Left lung (tissue), 10 donors: ENCODE results near the gene NUDT6. TPM values are rescaled to one million over a fixed set of nuclear protein-coding genes. Genes with fewer than 3 reads are reported as not detected.

Experiments used
- ATAC-seq: fragments of 200-7000 bp; cut with Tn5 transposase; one replicate; pipeline ENCODE4 v1.9.1; 2020; ENCODE audit warnings: moderate library complexity
- DNase-seq, 4 donors: peaks; one replicate each; pipeline ENCODE4 v3.0.0-alpha.2; 2013 to 2020
- H3K27ac ChIP-seq, 2 donors: fragments of 200-600 bp; sonication (generic) in 1 of 2; one replicate each; pipeline versions ENCODE4 v1.5.0 to v1.8.0; 2020 to 2021
- H3K27me3 ChIP-seq, 2 donors: fragments of 200-600 bp; sonication (generic) in 1 of 2; one replicate each; pipeline versions ENCODE4 v1.5.0 to v1.8.0; 2020 to 2021
- H3K36me3 ChIP-seq, 2 donors: fragments of 200-600 bp; sonication (generic) in 1 of 2; one replicate each; pipeline versions ENCODE4 v1.5.0 to v1.8.0; 2020 to 2021
- H3K4me1 ChIP-seq, 2 donors: fragments of 200-600 bp; one replicate each; pipeline ENCODE4 v1.8.0; 2021
- H3K4me3 ChIP-seq, 2 donors: fragments of 200-600 bp; sonication (generic) in 1 of 2; one replicate each; pipeline versions ENCODE4 v1.5.0 to v1.8.0; 2020 to 2021; ENCODE audit warnings: mild to moderate bottlenecking in 1 of 2
- H3K9me3 ChIP-seq, 2 donors: fragments of 200-600 bp; sonication (generic) in 1 of 2; one replicate each; pipeline versions ENCODE4 v1.5.0 to v1.8.0; 2020 to 2021
- CTCF ChIP-seq, 2 donors: fragments of 200-600 bp; sonication (generic) in 1 of 2; IDR thresholded peaks; one replicate each; pipeline versions ENCODE4 v1.5.0 to v1.8.0; 2021; ENCODE audit warnings: antibody characterized with exemption in 2 of 2
- intact Hi-C, 2 donors: fragments of 100-400 bp; cut with DNase I; formaldehyde crosslinking; loops; one replicate each; pipeline versions ENCODE4 v1.11.2 to v1.14.2; 2022
- polyA plus RNA-seq, 6 donors: library from polyadenylated mRNA; unstranded; fragments of 120-200 nt; gene quantifications; one replicate each; pipeline ENCODE4 v1.2.1, GENCODE V29; 2013; ENCODE audit not compliant: insufficient read length in 6 of 6
- total RNA-seq, 2 donors: library from RNA; stranded (reverse); fragmentation: NEBNext Ultra II Directional; extraction: Animal tissue kit (Norgen Biotek cat#: 25700); gene quantifications; one replicate each; pipeline ENCODE4 v1.2.1, GENCODE V29; 2021
- donor health status: DM: no; HTN: yes; CAD: no.
- donor health status: DM: no; HTN: no; CAD: no.

Gene NUDT6
- total and polyA plus RNA-seq, 8 donors, result 5.1 to 19.9 (median 14.7) TPM

GRCh38 chr4:122894827-122895226 lies 27.6 kb downstream of the NUDT6 start:
- Histone ChIP-seq H3K36me3 (peaks cover 0 to 8% of the 10 kb centered on the region in 2 donors), H3K4me1 (no peaks in the 10 kb centered on the region), H3K9me3 (no peaks in the 10 kb centered on the region), H3K27me3 (no peaks in the 10 kb centered on the region), H3K27ac (no peak overlapping the region), H3K4me3 (no peak overlapping the region)
- DNase-seq (no peak), ATAC-seq (no peak)
- intact Hi-C loops, result no loop called here
- no peak for TF ChIP-seq CTCF (IDR thresholded peaks at IDR 0.05)

GRCh38 chr4:122890147-122890795 lies 32.1 kb downstream of the NUDT6 start:
- Histone ChIP-seq H3K4me1 (no peaks in the 10 kb centered on the region), H3K27ac (no peak overlapping the region), H3K36me3 (peaks cover 0 to 8% of the 10 kb centered on the region in 2 donors), H3K9me3 (no peaks in the 10 kb centered on the region), H3K27me3 (no peaks in the 10 kb centered on the region), H3K4me3 (no peak overlapping the region)
- TF ChIP-seq CTCF (IDR thresholded peaks at IDR 0.05), result no peak
- no peak for DNase-seq
- intact Hi-C loops, result no loop called here
- ATAC-seq, result no peak

GRCh38 chr4:122889726-122890125 lies 32.7 kb downstream of the NUDT6 start:
- Histone ChIP-seq H3K4me1 (no peaks in the 10 kb centered on the region), H3K36me3 (peaks cover 0 to 8% of the 10 kb centered on the region in 2 donors), H3K27ac (no peak overlapping the region), H3K9me3 (no peaks in the 10 kb centered on the region), H3K27me3 (no peaks in the 10 kb centered on the region), H3K4me3 (no peak overlapping the region)
- intact Hi-C loops, result no loop called here
- no peak for TF ChIP-seq CTCF (IDR thresholded peaks at IDR 0.05)
- no peak for ATAC-seq
- DNase-seq, result no peak

GRCh38 chr4:122884499-122884898 lies 37.9 kb downstream of the NUDT6 start:
- Histone ChIP-seq H3K36me3 (no peaks in the 10 kb centered on the region), H3K4me1 (no peaks in the 10 kb centered on the region), H3K4me3 (no peak overlapping the region), H3K27me3 (no peaks in the 10 kb centered on the region), H3K9me3 (no peaks in the 10 kb centered on the region), H3K27ac (no peak overlapping the region)
- ATAC-seq (no peak), DNase-seq (no peak)
- intact Hi-C loops, result no loop called here
- TF ChIP-seq CTCF (IDR thresholded peaks at IDR 0.05), result no peak

GRCh38 chr4:122882857-122883735 lies 39.3 kb downstream of the NUDT6 start:
- no peaks in the 10 kb centered on the region for H3K4me1 ChIP-seq
- intact Hi-C loops, result no loop called here
- no peaks in the 10 kb centered on the region for H3K36me3 ChIP-seq
- no peaks in the 10 kb centered on the region for H3K27me3 ChIP-seq
- no peak overlapping the region for H3K4me3 ChIP-seq
- no peak overlapping the region for H3K27ac ChIP-seq
- no peaks in the 10 kb centered on the region for H3K9me3 ChIP-seq
- ATAC-seq, result no peak
- TF ChIP-seq CTCF (IDR thresholded peaks at IDR 0.05), result no peak
- no peak for DNase-seq
